HCT116 (cell line): ENCODE data around the gene ANKRD13C.

ENCODE experiments used
- ATF3 ChIP-seq: IDR thresholded peaks from 2 replicates; pipeline ENCODE4 v1.6.1; 2012
- EZH2phosphoT487 ChIP-seq: fragments of 200-600 bp; IDR thresholded peaks from 2 replicates; pipeline ENCODE4 v1.6.1; 2018; ENCODE audit warnings: antibody characterized with exemption, borderline replicate concordance
- JUND ChIP-seq: IDR thresholded peaks from 2 replicates; pipeline ENCODE4 v1.6.1; 2012
- REST ChIP-seq: IDR thresholded peaks from 2 replicates; pipeline ENCODE4 v1.6.1; 2012; ENCODE audit warnings: low read depth
- TF ChIP-seq, protein P1 (sequence below), 3 experiments: fragments of 200-600 bp in 1 of 3; sonication (generic) in 1 of 3; IDR thresholded peaks in 2 of 3; conservative IDR thresholded peaks in 1 of 3; 2 replicates each; pipeline ENCODE4 v1.5.1; 2012 to 2017; ENCODE audit warnings: low read depth in 2 of 3, low read length in 2 of 3, antibody characterized with exemption in 1 of 3, borderline replicate concordance in 1 of 3, control low read depth in 1 of 3, mild to moderate bottlenecking in 1 of 3, mixed read lengths in 1 of 3, mixed run types in 1 of 3, moderate library complexity in 1 of 3; ENCODE audit not compliant: insufficient read depth in 1 of 3

- no peak for TF ChIP-seq JUND
- TF ChIP-seq, protein P1, sequence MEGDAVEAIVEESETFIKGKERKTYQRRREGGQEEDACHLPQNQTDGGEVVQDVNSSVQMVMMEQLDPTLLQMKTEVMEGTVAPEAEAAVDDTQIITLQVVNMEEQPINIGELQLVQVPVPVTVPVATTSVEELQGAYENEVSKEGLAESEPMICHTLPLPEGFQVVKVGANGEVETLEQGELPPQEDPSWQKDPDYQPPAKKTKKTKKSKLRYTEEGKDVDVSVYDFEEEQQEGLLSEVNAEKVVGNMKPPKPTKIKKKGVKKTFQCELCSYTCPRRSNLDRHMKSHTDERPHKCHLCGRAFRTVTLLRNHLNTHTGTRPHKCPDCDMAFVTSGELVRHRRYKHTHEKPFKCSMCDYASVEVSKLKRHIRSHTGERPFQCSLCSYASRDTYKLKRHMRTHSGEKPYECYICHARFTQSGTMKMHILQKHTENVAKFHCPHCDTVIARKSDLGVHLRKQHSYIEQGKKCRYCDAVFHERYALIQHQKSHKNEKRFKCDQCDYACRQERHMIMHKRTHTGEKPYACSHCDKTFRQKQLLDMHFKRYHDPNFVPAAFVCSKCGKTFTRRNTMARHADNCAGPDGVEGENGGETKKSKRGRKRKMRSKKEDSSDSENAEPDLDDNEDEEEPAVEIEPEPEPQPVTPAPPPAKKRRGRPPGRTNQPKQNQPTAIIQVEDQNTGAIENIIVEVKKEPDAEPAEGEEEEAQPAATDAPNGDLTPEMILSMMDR (IDR thresholded peaks at IDR 0.05 in 2 of 3, conservative IDR thresholded peaks at IDR 0.05 in 1 of 3; ENCODE audit: borderline replicate concordance in 1 of 3, insufficient read depth in 1 of 3, low read depth in 2 of 3, low read length in 2 of 3): no peak
- no peak for TF ChIP-seq ATF3
- no peak for TF ChIP-seq EZH2phosphoT487
- no peak for TF ChIP-seq REST
These were observed 1.5 kb downstream of the ANKRD13C start for GRCh38 chr1:70353044-70353443.
